HG03558 (cell line): ENCODE results near the gene ACAP3.

Experiments
- ATAC-seq: cut with Tn5 transposase; IDR thresholded peaks from one replicate; pipeline ENCODE4 v1.9.1; 2021; ENCODE audit warnings: moderate number of reproducible peaks; ENCODE audit not compliant: unreplicated experiment; ENCODE audit errors: extremely low read depth

Gene ACAP3

DNA sequence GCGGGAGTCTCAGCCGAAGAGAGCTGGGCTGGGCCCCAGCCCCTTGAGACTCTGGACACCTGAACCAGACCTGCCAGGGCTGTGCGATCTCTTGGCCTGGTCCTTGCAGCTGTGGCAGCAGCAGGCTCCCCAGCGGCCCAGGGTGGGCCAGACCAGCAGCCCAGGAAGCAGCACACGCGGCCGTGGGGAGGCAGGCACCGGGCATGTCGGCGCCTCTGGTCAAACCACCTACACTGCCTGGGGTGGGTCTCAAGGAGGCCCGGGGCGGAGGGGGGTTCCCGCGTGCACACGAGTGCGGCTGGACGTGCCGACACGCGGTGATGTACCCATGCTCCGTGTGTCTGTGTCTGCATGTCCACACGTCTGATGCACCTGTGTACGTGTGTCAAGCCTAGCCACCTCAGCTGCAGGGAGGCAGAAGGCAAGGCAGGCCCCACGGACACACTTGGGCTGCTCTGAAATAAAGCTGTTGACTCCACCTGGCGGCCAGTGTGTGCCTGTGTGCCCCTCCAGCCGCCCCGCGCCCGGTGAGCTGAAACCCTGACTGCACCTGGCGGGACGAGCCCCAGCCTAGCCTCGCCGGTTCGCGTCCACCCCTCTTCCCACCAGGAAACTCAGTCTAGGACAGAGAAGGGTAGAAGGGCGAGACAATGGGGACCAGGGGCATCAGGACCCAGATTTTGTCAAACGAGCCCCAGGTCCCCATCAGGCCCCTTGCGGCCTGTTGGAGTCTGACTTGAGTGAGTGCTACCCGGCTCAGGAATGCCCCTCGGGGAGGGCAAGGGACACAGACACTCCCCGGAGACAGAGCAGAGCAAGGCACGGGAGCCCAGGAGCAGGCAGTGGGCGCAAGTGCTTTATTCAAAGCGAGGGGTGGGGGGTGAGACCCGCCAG is 15.9 kb downstream of the ACAP3 start:
- no peak for ATAC-seq

DNA sequence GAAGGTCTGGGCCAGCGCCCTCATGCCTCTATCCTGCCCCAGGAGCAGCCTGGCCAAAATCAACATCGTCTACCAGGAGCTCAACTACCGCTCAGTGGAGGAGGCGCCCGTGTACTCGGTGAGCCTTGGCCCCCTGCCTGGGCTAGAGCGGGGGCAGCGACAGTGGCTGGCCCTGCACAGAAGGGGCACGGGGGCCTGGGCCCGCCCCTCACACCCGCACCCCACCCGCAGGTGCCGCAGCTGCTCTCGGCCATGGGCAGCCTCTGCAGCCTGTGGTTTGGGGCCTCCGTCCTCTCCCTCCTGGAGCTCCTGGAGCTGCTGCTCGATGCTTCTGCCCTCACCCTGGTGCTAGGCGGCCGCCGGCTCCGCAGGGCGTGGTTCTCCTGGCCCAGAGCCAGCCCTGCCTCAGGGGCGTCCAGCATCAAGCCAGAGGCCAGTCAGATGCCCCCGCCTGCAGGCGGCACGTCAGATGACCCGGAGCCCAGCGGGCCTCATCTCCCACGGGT is 16.7 kb downstream of the ACAP3 start:
- ATAC-seq = no peak

DNA sequence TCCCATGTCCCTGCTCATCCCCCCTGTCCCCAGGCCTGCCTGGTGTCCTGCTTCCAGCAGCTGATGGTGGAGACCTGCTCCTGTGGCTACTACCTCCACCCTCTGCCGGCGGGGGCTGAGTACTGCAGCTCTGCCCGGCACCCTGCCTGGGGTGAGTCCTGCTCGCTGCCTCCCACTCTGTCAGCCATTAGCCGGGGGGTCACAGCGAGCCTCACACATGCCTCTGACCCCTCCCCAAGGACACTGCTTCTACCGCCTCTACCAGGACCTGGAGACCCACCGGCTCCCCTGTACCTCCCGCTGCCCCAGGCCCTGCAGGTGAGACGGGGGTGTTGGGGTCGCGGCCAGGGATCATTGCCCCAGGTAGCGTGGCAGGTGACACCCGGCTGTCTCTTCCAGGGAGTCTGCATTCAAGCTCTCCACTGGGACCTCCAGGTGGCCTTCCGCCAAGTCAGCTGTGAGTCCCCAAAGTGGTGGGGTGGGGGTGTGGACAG is 17.4 kb downstream of the ACAP3 start:
- ATAC-seq = no peak

- ATAC-seq = no peak
Observed at GRCh38 chr1:1287288-1288110, 20.2 kb downstream of the ACAP3 start.

GRCh38 chr1:1286313-1287261 is 21.1 kb downstream of the ACAP3 start:
- no peak for ATAC-seq

DNA sequence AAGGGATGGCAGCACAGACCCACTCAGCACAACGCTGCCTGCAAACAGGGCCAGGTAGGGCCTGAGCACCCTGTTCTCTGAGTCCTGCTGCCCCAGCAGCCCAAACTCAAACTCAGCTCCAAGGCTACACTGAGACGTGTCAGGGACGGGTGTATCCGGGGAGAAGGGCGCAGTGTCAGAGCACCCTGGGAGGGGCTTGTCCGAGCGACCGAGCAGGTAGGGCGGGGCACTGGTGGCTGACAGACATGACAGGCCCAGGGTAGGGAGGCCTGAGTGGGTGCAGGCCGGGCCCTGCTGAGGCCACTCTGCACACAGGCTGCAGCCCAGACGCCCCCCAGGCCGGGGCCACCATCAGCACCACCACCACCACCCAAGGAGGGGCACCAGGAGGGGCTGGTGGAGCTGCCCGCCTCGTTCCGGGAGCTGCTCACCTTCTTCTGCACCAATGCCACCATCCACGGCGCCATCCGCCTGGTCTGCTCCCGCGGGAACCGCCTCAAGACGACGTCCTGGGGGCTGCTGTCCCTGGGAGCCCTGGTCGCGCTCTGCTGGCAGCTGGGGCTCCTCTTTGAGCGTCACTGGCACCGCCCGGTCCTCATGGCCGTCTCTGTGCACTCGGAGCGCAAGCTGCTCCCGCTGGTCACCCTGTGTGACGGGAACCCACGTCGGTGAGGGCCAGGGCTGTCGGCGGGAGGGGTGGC is 22.0 kb downstream of the ACAP3 start:
- ATAC-seq = no peak

DNA sequence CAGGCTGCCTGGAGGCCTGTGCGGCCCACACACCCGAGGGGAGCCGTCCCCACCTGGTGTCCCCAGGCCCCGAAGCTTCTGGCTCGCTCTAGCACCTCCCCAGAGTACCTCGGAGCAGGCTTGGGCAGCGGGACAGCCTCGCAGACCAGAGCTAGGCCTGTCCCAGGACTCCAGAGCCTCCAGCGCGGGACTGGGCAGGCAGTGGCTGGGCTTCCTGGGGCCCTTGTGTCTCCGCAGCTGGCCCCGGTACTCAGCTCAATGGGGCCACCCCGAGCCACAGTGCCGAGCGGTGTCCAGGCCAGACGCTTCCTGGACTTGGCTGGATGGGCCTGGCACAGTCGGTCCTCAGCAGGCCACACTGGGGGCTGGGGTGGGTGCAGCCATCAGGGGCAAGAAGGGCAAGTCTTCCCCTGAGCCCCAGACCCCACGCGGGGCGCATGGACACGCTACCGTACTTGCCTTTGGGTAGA is 22.6 kb downstream of the ACAP3 start:
- ATAC-seq = no peak

GRCh38 chr1:1284221-1285101 is 23.3 kb downstream of the ACAP3 start:
- no peak for ATAC-seq

GRCh38 chr1:1283821-1284220 is 23.9 kb downstream of the ACAP3 start:
- ATAC-seq = no peak

DNA sequence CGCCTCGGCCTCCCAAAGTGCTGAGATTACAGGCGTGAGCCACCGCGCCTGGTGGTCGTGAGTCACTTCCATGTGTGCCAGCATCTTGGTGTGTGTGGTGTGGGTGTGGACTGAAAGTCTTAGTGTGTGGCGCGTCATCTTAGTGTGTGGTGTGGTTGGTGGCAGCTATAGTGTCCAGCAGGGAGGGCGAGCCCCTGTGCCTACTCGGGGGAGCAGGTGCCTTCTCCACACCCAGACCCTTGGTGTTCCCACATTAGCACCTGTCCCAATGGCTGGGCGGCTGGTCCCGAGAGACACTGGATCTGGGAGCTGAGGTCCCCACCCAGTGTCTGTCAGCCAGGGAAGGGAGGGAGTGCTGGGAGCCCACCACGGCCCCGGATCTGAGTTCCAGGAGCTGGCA is 24.7 kb downstream of the ACAP3 start:
- ATAC-seq = no peak

DNA sequence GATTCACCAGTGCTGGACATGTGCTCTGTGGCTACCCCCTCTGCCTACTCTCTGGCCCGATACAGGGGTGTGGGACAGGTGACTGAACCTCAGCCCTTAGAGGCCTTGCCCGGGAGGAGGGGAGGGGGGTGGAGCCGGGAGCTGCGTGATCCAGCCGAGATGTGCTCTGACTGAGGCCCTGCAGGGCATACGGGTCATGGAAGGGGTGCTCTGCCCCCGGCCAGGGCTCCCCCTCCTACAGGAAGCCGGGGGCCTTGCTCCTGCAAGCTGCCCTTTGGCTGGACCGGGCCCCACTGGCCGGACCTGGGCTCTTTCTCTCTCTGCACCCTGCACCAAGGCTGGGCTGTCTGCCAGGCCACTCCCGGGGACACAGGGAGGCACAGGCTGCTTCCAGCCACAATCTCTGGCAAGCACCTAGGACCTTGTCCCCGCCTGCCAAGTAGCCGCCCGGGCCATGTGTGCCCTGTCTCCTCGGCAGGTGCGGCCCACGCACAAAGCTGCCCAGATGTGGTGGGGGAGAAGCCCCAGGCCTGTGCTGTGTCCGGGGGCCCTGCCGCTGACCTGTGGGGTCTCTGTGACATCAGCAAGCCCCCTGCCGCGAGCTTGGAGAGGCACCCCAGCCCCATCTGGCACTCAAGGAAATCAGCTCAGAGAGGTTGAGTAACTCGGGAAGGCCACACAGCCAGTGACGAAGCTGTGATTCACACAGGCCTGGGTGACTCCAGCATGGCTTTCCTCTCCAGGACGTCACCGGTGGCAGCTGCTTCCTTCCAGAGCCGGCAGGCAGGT is 26.0 kb downstream of the ACAP3 start:
- no peak for ATAC-seq

DNA sequence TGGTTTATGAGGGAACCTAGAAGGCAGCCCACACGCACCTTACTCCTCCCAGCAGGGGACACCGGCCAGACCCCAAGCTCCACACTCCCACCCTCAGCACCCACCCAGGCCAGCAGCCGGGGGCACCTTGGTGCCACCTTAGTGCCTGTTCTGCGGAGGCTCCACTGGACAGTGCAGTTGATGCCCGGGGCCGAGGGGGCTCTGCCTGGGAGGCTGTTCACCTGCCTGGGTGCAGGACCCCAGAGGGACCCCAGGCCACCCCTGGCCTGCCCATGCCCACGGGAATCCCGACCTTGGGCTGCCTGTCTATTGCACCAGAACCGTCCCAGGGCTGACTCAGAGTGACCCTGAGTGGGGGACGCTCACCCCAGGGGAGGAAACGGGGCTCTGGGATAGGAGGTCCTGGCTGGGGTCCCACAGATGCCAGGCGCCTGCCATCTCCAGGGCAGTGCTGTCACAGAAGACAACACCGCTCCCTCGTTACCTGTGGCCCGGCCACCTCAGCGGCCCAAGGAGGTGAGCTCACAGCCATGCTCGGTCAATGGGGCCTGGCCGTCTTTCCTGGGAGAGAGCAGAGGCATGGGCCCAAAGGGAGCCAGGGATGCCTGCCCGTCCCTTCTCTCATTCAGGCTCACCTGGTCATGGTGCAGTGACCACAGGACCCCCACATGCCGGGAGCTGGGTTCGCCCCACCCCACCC is 26.8 kb downstream of the ACAP3 start:
- no peak for ATAC-seq

DNA sequence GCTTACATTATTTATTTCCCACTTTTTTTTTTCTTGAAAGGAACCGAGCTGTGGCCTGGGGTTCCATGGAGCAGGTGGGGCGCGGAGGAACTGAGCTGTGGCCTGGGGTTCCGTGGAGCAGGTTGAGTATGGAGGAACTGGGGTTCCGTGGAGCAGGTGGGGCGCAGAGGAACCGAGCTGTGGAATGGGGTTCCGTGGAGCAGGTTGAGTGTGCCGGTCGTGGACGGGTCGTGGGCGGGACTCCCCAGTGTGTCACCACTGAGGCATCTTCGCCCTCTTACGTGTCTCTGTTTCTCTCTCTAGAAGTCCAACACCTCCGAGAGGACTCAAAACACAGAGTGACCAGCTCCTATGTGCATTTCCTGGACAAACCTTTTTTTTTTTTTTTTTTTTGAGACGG is 28.7 kb downstream of the ACAP3 start:
- no peak for ATAC-seq

DNA sequence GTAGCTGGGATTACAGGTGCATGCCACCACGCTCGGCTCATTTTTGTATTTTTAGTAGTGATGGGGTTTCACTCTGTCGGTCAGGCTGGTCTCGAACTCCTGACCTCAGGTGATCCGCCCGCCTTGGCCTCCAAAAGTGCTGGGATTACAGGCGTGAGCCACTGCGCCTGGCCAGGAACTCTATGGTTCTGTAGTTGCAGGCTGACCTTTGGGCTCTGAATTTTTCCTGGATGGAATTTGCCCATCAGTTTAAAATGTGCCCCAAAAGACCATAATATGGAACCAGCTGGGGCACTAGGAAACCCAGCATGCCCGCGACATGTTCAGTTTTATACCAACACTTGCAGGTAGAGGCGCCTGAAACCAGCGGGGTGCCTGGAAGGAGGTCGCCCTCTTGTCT is 29.1 kb downstream of the ACAP3 start:
- ATAC-seq = no peak

- no peak for ATAC-seq
Observed at GRCh38 chr1:1275836-1276235, 31.9 kb downstream of the ACAP3 start.

- no peak for ATAC-seq
Observed at GRCh38 chr1:1274931-1275431, 32.7 kb downstream of the ACAP3 start.
